Putamen (tissue), 1 donor: ENCODE results near the gene DENND1A.

ENCODE experiments used
- DNase-seq: peaks from one replicate; pipeline ENCODE4 v3.0.0-alpha.2; 2016; ENCODE audit warnings: low spot score

The DENND1A gene

DNA sequence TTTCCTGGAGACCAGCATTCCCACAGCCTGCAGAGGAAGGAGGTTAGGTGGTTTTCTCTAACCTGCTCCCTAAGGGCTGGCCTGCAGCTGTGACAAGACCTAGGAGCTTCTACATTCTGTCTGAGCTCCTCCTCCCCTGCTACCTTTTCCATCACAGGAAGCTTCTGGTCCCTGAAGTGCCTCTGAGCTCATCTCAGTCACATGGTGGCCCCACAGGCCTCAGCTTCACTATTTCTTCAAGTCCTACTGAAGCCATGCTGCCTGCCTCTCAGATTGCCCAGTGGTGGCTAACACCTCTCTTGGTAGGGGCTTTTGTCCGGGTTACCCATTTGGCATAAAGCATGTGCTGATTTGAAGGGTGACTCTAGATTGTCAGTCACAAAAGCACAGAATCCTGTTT lies 314.5 kb downstream of the DENND1A start:
- no peak for DNase-seq

DNA sequence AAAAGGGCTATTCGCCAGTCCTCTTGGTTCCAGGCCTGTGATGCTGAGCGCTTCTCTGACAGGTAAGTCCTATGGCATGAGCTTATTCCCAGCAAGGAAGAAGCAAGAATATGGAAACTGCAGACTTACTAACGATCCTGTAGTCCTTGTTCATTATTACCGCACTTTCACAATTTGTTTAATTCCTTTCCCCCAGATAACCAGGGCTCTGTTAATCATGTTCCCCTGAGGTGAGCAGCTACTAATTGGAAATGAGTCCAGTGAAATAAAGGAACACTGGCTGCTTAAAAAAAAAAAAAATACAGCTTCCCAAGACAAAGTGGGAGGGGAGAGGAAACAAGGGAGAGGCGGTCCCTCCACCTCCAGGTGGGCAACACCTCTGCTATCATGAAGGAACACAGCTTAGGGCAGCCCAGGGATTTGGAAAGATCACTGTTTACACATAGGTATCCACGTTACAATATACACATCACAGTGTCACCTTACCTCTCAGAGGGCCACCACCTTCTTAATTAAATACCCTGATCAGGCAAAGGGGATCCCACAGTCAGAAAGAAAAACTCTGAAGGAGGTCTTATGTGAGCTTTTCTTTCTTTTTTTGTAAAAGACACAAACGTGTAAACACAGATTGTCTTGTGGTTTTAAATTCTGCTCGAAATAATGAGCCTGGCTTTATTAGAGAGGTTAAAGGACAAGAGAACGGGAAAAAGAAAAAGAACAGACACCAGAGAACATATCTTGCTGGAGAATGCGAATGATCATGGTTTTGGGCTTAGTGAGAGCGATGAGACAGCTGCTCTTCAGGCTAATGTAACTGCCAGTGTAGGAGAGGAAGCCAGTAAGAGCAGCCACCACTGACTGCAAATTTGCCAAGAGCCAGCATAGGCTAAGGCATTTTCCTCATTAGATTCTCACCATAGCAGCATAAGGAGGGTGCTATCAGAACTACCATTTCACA lies 315.3 kb downstream of the DENND1A start:
- no peak for DNase-seq

DNA sequence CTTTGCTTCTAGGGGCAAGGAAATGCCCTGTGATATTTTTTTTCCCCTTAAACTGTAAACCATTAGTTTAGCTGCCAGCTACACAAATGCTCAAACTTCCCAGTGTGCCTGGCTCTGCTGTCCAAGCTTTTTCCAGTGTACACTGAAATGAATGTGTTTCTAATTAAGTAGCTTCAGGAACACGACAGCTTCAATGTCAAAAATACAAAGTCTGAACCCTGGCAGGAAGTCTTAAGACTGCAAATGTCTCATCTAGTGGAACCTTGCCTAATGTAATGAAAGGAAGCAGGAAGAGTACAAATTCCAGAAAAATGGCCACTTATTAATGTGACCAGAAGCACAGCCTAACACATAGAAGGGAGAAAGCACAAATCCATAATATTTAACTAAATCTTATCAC lies 318.7 kb downstream of the DENND1A start:
- DNase-seq, result no peak

DNA sequence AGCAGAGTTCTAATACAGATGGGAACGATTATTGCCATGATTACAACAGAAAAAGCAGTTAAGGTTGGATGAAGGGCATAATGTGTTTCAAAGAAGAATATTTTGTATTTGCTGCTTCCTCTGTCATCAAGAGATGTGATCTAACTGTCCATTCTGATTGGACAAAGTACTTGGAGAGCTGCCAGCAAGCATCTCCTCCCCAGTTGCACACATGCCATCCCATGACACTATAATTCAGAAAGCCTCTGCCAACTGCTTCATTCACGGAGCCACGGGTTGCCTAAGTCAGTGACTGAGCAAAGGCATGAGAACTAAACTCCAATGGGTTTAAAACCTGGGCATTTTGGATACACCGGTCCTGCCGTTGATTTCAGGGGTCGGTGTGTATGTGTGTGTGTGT lies 320.1 kb downstream of the DENND1A start:
- peak; percentile 23 for DNase-seq

DNA sequence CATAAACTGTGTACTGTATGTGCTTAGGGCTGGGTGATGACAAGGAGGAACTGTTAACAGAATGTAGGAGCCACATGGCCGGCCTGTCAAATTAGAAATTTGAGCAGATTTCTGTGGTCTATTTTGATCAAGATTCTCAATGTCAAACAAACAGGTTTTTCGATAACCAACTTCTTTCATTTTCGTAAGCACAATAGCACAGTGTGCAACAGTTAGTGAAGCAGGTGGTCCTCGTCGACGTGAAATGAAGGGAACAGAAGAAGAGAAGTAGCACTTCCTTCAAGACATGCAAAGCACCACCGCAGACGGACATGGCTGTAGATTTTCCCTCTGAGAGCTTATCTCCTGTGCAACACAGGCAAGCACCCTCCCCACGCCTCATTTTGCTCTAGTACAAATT lies 321.8 kb downstream of the DENND1A start:
- DNase-seq, result no peak

DNA sequence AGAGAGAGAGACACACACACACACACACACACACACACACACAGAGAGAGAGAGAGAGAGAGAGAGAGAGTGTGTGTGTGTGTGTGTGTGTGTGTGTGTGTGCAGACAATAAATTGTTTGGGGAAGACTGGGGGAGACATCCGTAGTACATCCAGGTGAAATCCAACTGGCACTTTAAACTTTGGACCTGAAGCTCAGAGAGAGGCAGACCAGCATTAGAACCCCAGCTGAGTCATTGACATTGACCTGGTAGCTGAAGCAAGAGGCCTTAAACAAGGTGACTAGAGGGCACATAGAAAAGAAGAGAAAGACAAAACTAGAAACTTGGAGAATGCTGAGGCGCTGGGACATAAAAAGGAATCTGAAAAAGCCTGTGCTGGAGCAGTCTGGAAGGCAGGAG lies 322.4 kb downstream of the DENND1A start:
- no peak for DNase-seq

DNA sequence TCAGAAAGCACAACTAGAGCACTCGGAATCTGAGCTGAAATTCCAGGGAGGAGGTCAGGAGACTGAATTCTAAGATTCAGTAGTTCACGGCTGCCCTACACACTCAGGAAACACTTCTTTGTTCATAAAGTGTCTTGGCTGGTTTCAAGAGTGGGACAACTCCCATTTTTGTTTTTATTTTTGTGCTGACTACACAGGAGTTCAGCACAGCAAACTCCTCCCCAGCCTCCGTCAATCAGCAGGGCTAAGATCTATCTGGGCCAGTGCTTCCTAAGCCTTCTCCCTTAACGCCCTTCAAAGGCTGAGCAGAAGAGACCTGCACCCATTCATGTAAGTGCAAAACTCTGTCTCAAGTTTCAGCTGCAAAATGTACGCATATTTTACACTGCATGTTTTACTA lies 323.8 kb downstream of the DENND1A start:
- no peak for DNase-seq

DNA sequence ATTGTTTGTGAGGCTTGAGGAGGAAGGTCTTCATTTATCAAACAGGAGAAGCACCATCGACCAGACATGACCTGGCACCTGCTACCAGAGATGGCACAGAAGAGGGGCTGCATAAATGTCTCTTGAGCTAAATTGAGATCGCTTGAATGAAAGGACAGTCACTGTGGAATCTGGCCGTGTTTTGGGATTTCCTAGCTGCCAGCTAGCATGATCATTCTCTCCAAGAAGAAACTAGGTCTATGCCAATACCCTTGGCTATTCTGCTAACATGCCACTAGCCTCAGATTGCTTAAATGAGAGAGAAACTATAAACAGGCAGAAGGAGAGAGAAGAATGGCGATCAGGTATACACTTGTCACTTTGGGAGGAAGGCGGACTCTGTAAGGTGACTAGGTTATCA lies 324.6 kb downstream of the DENND1A start:
- DNase-seq, result no peak

DNA sequence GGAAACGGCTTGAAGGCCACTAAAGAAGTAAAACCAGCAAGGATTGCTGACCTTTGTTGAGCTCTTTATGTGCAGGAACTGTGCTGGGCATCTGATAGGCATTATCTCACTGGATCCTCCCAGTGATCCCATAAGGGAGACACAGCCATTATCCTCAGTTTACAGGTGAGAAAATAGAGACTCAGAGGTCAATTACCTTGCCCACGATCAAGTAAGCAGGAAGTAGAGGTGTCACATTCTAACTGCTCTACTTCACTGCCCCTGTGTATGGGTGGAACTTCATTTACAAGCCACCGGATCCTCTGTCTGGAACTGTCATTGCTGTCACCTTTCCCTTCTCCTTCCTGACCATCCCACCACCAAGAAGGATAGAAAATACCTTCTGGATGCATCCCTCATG lies 325.1 kb downstream of the DENND1A start:
- no peak for DNase-seq

DNA sequence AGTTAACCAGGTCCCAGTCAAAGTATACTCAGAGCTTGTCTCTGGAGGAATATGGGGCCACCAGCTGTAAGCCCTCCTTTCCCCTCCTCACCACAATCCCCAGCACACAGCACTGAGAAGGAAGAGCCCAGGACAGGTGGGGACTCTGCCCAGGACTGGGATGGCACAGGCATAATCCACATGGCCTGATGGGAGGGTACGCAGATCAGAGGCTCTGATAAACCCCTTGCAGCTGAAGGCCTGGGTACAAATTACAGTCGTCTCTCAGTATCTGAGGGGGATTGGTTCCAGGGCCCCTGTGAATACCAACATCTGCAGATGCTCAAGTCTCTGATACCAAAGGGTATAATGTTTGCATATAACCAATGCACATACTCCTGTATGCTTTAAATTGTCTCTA lies 328.1 kb downstream of the DENND1A start:
- no peak for DNase-seq

DNA sequence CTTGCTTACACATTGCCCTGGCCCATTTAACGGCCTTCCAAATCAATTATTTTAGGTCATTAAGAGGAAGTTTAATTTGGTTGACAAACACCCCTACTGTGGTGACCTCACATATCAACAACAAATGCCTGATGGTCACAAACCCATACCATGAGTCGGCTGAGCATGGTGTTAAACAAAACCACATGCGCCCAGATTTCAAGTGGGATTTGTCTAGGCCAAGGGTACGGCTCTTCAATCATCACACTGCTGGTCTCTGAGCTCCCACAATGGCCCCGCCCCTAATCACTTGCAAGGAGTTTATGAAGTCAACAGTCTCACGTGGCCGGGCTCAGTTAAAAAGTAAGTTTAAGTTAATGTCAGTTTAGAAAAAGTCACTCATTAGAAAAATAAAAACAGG lies 330.1 kb downstream of the DENND1A start:
- no peak for DNase-seq

DNA sequence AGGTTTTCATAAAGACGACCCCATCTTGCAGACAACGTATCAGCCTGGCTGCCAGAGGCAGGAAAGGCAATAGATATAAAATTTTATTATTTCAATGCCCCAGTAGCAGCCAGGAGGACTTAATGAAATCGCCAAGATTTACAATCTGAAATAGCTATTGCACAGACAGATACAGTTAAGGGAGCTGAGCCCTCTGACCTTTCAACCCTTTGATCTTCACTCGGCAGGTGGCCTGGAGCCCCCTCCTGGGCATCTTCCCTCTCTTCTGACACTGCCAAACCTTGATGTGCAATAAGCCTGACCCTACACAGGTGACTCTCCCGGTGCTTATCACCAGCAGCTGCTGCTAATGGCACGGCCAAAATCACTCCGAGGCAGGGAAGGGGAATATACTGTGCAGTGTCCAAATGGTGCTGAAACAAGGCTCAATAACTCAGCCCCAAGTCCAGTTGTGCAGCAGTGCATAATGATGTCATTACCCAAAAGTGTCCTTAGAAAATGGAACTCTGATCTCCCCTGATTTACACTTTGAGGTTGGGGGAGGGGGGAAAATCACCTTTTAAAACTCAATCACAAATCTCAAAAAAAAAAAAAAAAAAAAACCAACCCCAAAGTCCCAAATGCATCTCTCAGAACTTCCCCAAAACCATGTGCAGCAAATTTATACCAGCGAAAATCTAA lies 331.9 kb downstream of the DENND1A start:
- no peak for DNase-seq

DNA sequence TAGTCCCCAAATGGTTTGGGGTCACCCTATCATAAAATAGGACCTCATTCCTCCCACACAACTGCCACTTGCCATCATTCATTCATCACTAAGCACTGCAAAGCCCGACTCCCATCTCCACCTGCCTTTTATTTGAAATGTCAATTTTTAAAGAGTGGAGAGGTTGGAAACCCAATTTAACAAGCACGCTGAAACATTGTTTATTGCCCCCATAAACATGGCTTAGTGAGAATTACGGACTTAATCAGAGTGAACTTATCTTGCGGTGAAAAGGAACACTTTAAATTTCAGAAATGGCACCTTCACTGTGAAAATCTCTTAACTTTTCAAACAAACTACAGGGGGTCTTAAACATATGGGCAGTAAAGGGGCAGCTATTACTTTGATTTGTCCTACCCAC lies 332.9 kb downstream of the DENND1A start:
- DNase-seq, result no peak

DNA sequence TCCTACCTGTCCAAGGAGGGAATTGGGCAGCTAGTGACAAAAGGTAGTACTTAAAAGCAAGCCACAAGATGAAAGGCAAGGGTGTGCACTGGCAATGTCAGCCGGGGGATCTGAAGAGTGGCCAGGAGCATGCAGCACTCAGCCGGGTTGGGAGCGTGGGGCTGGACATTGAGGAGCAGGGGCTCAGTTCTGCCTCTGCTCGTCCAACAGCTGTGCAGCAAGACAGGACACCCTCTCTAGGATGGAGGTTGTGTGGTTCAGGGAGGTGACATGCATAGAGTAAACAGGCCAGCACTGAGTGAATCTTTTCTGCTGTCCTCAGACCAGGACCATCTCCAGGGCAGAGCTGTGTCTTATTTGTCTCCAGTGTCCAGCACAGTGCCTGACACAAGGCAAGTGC lies 338.6 kb downstream of the DENND1A start:
- DNase-seq, result no peak

DNA sequence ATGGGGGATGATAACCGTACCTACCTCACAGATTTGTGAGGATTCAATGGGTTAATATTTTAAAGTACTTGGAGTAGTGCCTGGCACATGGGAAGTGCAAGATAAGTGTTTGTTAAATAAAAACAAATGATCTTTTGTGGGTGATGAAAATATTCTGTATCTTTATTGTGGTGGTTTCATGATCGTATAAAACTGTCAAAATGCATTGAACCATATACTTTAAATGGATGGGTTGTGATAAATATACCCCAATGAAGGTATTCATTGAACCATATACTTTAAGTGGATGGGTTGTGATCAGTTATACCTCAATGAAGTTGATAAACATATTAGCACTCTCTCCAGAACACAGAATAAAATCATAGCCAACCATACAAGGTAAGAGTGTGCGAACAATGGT lies 339.4 kb downstream of the DENND1A start:
- no peak for DNase-seq

DNA sequence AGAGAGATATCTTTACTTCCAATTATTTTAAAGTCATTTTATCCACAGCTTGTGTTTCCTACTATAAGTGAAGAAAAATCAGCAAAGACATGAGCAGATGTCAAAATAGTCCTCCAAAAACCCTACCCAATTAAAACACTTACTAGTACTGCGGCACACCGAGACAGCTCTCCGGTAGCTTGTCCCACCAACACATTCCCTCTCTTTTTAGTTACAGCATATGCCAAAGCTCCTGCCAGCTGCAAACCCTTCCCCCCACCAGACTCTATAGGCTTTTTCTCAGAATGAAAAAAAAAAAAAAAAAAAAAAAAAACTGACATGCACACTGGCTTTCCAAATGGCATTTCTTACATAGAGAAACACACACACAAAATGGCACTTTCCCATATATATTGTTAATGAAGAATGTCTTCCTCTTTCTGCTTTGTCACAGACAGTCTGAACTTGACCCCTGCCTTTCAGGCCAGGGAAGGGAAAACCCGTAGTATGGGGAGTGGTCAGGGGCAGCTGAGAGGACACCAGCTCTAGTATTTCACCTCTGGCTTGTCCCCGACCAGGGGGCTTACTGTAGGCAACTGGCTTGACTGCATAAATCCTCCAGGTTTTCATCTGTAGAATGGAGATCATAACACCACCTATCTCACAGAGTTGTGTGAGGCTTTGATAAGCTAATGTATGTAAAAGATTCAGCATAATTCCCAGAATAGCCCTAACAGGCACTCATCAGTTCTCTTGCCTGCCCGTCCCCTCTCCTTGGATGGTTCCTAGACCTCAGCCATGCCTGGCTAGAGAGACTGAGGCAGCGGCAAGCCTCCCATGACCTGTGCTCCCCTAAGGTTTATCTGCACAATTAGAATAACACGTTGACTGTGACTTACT lies 340.3 kb downstream of the DENND1A start:
- no peak for DNase-seq

DNA sequence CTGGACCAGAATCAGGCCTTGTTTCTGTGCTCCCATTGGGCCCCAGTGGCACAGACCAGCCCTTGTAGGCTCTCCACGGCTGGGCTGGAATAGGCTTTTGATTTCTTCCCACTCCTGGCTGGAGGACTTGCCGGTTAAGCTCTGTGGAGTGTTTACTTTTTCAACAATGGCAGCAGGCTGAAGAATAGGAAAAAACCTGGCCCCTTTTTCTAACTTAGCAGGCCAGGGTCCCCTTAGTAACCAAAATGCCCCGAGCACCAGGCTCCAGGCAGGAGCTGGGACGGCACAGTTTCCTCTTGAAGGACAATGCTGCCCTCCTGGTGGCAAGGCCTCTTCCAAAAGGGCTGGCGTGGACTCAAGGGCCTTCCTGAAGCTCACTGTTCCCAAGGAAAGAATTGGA lies 343.7 kb downstream of the DENND1A start:
- DNase-seq, result peak; percentile 63

DNA sequence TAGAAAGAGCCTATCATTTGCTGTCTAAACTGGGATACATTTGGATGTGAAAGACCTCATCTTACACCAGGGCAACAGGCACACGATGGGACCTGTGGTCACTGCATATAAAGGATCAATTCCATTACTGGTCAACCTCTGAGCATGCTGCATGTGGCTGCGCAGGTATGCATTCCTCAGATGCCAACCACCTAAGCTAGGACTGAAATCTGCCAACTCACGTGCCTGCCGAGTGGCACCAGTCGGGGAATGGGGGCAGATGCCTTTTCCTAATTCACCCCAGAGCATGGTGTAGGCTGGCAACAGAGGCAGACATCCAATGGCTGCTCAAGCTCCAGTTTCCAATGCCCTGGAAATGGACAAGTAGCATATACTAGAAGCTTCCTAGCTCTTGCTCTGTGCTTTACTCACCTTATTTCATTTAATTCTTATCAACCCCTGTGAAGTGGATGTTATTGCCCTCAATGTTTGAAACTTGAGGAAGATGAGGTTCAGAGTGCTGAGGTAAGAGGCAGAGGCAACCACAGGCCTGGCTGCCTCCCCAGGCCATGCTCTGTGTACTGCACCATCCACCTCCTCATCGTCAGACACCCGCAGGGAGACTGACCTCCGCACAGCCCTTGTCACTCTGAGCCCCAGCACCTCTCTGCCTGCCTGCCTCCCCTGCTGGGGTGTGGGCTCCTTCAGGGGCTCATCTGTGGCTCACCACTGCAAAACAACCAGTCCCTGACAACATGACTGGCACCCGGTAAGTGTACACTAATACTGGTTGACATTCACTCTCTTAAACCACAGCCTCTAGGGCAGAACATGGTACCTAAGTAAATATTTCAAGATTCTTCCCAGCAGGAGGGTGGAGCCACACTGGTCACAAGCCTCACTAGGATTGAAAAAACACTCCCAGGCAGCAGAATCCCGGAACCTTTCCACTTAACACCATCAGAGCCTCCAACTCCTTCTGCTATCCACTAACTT lies 345.4 kb downstream of the DENND1A start:
- DNase-seq, result no peak

DNA sequence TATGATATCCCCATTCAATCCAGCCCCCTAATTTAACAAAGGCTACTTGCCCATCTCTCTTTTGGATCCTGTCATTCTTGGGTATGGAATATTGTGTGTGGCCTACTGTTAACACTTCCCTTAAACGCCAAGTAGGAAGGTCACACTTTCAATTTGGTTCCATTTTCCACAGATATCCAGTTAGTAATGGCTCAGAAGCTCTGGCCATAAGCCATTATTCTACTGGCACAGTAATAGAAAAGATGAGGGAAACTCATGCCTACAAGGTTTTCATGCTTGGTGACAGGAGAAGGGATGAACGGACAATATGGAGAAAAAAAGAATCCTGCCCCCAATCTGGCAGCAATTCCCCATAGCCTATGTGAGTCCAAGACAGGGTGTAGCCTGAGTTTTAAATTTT lies 346.3 kb downstream of the DENND1A start:
- no peak for DNase-seq

DNA sequence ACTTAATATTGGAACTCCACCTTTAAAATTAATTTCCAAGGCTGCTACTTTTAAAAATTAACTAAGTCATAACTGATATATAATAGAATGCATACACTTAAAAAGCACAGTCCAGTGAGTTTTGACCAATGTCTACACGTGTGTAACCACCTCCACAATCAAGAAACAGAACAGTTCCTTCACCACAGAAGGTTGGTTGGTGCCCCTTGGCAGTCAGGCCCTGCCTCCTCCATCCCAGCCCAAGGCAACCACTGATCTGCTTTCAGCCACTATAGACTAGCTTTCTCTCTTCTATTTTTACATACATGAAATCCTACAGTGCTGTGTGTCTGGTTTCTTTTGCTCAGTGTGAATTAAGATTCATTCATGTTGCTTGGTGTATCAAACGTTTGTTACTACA lies 358.7 kb downstream of the DENND1A start:
- DNase-seq, result no peak
